Right atrium auricular region (tissue), 2 donors: Measurements from ENCODE around the gene RBM26. TPM values are rescaled to one million over a fixed set of nuclear protein-coding genes. Genes with fewer than 3 reads are reported as not detected.

Experiments used
- DNase-seq: peaks from one replicate; pipeline ENCODE4 v3.0.0-alpha.2; 2019; ENCODE audit warnings: low spot score
- H3K27ac ChIP-seq, 2 donors: fragments of 200-600 bp; sonication (generic); 1 replicate in 1 of 2; 2 replicates in 1 of 2; pipeline ENCODE4 v1.5.1; 2016 to 2019
- H3K27me3 ChIP-seq, 2 donors: fragments of 200-600 bp; sonication (generic); one replicate each; pipeline versions ENCODE4 v1.5.1 to v1.6.0; 2017 to 2019
- H3K36me3 ChIP-seq: fragments of 200-600 bp; sonication (generic); one replicate; pipeline ENCODE4 v1.5.1; 2016
- H3K4me1 ChIP-seq, 2 donors: fragments of 200-600 bp; sonication (generic); one replicate each; pipeline versions ENCODE4 v1.5.1 to v1.6.0; 2017 to 2019
- H3K4me3 ChIP-seq, 2 donors: fragments of 200-600 bp; sonication (generic); 1 replicate in 1 of 2; 2 replicates in 1 of 2; pipeline ENCODE4 v1.5.1; 2017 to 2019; ENCODE audit warnings: mild to moderate bottlenecking in 1 of 2, moderate library complexity in 1 of 2
- H3K9me3 ChIP-seq, 2 donors: fragments of 200-600 bp; sonication (generic); one replicate each; pipeline ENCODE4 v1.5.1; 2019
- CTCF ChIP-seq, 2 donors: fragments of 200-600 bp; sonication (generic); IDR thresholded peaks; one replicate each; pipeline ENCODE4 v1.5.1; 2019; ENCODE audit warnings: antibody characterized with exemption in 2 of 2
- total RNA-seq, 2 donors: library from RNA; depleted of rRNA; stranded (reverse); fragments of >200 nt; gene quantifications; one replicate each; pipeline ENCODE4 v1.1.0, GENCODE V29; 2016

RBM26 gene
- total RNA-seq, 2 donors from 2014 or later = 19.0 to 19.1 TPM

DNA sequence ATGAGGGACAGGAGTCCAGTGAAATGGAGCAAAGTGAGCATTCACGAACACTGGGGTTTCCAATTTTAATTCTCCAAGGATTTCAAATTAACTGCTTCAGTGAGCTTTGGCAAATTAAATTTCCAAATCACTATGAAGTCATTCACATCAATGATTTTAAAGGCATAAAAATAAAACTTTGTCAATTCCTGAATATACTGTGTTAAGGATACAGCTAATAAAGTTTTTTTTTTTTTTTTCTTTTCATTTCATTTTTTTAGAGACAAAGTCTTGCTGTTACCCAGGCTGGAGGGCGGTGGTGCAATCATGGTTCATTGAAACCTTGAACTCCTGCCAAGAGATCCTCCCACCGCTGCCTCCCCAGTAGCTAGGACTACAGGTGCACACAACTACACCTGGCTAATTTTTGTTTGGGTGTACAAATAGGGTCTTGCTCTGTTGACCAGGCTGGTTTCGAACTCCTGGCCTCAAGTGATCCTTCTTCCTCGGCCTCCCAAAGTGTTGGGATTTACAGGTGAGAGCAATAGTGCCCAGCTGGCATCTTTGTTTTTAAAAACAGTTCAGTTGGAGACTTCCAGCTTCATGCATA, 21.9 kb downstream of the RBM26 start:
- Histone ChIP-seq H3K27ac (no peak overlapping the region), H3K27me3 (no peaks in the 10 kb centered on the region), H3K36me3 (no peaks in the 10 kb centered on the region), H3K9me3 (no peaks in the 10 kb centered on the region), H3K4me1 (peaks cover 0 to 25% of the 10 kb centered on the region in 2 donors), H3K4me3 (no peak overlapping the region)
- no peak for TF ChIP-seq CTCF (IDR thresholded peaks at IDR 0.05)
- DNase-seq = no peak

DNA sequence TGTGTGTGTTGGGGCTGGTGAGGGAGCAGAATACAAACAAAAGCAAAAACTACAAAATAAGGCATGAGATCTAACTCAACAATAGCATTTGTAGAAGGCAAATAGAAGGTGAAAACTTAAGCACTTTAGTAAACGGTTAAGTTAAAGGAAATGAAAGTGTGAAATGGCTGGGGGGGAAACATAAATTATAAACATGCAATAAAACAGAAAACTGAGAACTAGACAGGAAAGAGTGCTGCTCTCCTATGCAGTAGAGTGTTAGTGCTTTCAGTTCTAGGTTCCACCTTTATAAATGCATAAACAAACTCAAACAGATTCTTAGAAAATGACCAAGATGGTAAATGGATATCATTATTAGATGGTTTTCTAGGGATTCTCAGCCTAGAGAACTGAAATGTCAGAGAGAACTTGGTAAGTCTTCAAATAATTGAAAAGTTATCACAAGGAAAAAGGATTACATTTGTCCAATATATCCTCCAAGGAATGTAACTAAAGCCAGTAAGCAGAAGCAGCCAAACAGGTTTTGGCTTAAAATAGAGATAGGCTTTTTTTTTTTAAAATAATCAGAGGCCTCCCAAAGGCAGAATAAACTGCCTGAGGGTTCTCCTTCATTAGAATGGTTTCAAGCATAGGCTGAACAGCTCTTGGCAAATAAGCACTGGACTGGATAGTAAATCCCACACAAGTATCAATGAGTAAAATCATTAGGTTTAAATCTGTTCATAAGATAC, 23.3 kb downstream of the RBM26 start:
- TF ChIP-seq CTCF (IDR thresholded peaks at IDR 0.05) = no peak
- no peak overlapping the region for H3K27ac ChIP-seq
- no peaks in the 10 kb centered on the region for H3K27me3 ChIP-seq
- no peak overlapping the region for H3K4me3 ChIP-seq
- no peak for DNase-seq
- peaks cover 4% of the 10 kb centered on the region for H3K36me3 ChIP-seq
- H3K9me3 ChIP-seq = no peaks in the 10 kb centered on the region
- H3K4me1 ChIP-seq = peaks cover 0 to 25% of the 10 kb centered on the region in 2 donors

DNA sequence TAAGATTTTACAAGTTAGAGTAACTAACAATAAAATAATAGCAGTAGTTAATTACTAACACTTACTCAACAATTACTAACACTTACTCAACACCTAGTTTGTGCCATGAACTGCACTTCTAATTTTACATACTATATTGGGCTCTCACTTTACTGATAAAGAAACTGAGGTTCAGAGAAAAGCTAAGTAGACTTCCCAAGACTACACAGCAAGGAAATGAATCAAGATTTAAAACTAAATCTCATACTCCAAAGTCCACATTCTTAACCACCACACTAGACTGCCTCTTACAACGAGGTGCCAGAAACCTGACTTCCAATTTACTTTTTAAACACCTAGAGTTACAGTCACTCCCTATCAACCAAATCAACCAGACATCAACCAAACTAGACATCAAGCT, 25.1 kb downstream of the RBM26 start:
- Histone ChIP-seq H3K9me3 (no peaks in the 10 kb centered on the region), H3K27me3 (no peaks in the 10 kb centered on the region), H3K27ac (no peak overlapping the region), H3K4me1 (peaks cover 0 to 12% of the 10 kb centered on the region in 2 donors), H3K4me3 (no peak overlapping the region), H3K36me3 (peaks cover 20% of the 10 kb centered on the region)
- TF ChIP-seq CTCF (IDR thresholded peaks at IDR 0.05) = no peak
- no peak for DNase-seq

- H3K36me3 ChIP-seq = peaks cover 28% of the 10 kb centered on the region
- H3K27ac ChIP-seq = no peak overlapping the region
- H3K4me3 ChIP-seq = no peak overlapping the region
- DNase-seq = no peak
- TF ChIP-seq CTCF (IDR thresholded peaks at IDR 0.05) = no peak
- no peaks in the 10 kb centered on the region for H3K9me3 ChIP-seq
- H3K27me3 ChIP-seq = no peaks in the 10 kb centered on the region
- H3K4me1 ChIP-seq = peaks cover 0 to 6% of the 10 kb centered on the region in 2 donors
These were observed 26.8 kb downstream of the RBM26 start for GRCh38 chr13:79379274-79379673.

- DNase-seq = no peak
- no peak overlapping the region for H3K4me3 ChIP-seq
- H3K9me3 ChIP-seq = no peaks in the 10 kb centered on the region
- H3K4me1 ChIP-seq = no peaks in the 10 kb centered on the region
- no peaks in the 10 kb centered on the region for H3K27me3 ChIP-seq
- H3K27ac ChIP-seq = no peak overlapping the region
- H3K36me3 ChIP-seq = peaks cover 28% of the 10 kb centered on the region
- TF ChIP-seq CTCF (IDR thresholded peaks at IDR 0.05) = no peak
These were observed 29.2 kb downstream of the RBM26 start for GRCh38 chr13:79376843-79377242.
